Glutamatergic neuron (in vitro differentiated cells): ENCODE data around the gene SEC62. TPM values are rescaled to one million over a fixed set of nuclear protein-coding genes. Genes with fewer than 3 reads are reported as not detected.

Experiments used
- DNase-seq: peaks from one replicate; pipeline ENCODE4 v3.0.0; 2022
- H3K27ac Mint-ChIP-seq: one replicate; pipeline ENCODE4 v1.8.0; 2020; ENCODE audit warnings: mild to moderate bottlenecking, mixed read lengths, inconsistent platforms; ENCODE audit not compliant: unreplicated experiment
- H3K27me3 Mint-ChIP-seq: one replicate; pipeline ENCODE4 v1.8.0; 2020; ENCODE audit warnings: mild to moderate bottlenecking, moderate library complexity, mixed read lengths, inconsistent platforms; ENCODE audit not compliant: unreplicated experiment
- H3K36me3 Mint-ChIP-seq: one replicate; pipeline ENCODE4 v1.8.0; 2020; ENCODE audit warnings: mild to moderate bottlenecking, mixed read lengths, inconsistent platforms; ENCODE audit not compliant: unreplicated experiment
- H3K4me1 Mint-ChIP-seq: one replicate; pipeline ENCODE4 v1.8.0; 2020; ENCODE audit warnings: mild to moderate bottlenecking, low read depth, mixed read lengths, inconsistent platforms; ENCODE audit not compliant: unreplicated experiment
- H3K4me3 Mint-ChIP-seq: one replicate; pipeline ENCODE4 v1.8.0; 2020; ENCODE audit warnings: mild to moderate bottlenecking, mixed read lengths, inconsistent platforms; ENCODE audit not compliant: unreplicated experiment
- H3K9me3 Mint-ChIP-seq: one replicate; pipeline ENCODE4 v1.8.0; 2020; ENCODE audit warnings: mild to moderate bottlenecking, moderate library complexity, mixed read lengths, inconsistent platforms; ENCODE audit not compliant: unreplicated experiment
- CTCF ChIP-seq: fragments of 200-600 bp; sonication (generic); IDR thresholded peaks from one replicate; pipeline ENCODE4 v1.5.0; 2021; ENCODE audit not compliant: partially characterized antibody, unreplicated experiment
- total RNA-seq: library from RNA; stranded (reverse); fragmentation: NEBNext Ultra II Directional; extraction: Animal tissue kit (Norgen Biotek cat#: 25700); gene quantifications from one replicate; pipeline ENCODE4 v1.2.1, GENCODE V29; 2021; ENCODE audit not compliant: unreplicated experiment

SEC62 gene
- total RNA-seq, 1 donor from 2014 or later, result 75.5 TPM

DNA sequence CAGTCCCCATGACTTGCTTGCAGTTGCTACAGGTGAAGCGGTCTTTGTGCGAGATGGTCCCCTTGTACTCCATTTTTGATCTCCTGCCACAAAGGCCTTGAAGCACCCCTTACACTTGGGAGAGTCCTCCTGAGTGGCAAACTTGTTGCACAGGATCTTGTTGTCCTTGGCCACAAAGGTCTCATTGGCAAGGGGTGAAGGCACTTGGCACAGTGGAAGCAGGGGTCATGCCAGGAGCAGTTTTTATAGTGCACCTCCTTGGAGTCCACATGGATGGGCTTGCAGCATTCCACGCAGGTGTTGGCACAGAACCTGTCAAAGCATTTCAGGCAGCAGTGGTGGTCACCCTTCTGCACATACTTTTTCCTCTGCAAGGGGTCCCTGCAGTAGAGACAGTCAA is 20.3 kb upstream of the SEC62 start:
- DNase-seq, result no peak
- H3K9me3 Mint-ChIP-seq, result no peaks in the 10 kb centered on the region
- H3K36me3 Mint-ChIP-seq, result no peaks in the 10 kb centered on the region
- no peak for TF ChIP-seq CTCF
- H3K4me1 Mint-ChIP-seq, result no peaks in the 10 kb centered on the region
- no peak overlapping the region for H3K4me3 Mint-ChIP-seq
- H3K27ac Mint-ChIP-seq, result no peak overlapping the region
- peaks cover 2% of the 10 kb centered on the region for H3K27me3 Mint-ChIP-seq

DNA sequence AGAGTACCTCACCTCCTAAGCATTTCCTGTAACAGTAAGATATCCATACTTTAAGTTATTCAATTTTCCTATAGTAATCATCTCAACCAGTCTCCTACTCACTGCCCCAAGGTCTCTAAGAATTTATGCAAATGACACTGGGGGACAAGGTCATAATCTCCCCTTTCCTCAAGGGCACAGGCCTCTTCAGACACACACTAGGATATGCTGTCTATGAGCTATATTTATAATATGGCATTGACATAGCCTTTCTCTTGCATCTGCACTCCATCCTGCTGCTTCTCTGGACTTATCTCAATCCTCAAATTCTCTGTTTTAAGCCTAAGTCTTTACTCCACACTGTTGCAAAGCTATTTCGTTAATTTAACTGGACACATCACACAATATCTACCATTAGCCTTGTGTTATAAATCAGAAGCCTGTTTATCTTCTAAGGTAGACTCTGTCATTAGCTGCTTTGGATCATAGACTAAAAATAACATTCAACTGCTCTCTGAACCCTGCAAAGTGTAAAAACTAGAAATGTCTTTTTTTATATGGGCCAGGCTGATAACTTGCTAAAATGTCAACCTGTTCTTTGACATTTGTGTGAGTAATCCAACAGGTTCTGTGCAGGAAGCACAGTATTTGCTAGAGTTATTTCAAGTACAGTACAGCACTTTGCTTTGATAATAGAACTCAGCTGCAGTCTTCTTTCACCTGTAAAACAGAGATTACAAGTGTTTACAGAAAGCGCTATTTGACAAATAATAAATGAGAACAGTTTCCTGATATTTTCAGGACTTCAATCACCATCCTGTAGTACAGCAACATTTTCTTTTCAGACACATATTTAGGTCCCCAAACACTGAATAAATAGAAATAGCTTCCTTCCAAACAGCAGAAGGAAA is 17.8 kb upstream of the SEC62 start:
- no peak overlapping the region for H3K4me3 Mint-ChIP-seq
- H3K9me3 Mint-ChIP-seq, result no peaks in the 10 kb centered on the region
- H3K27ac Mint-ChIP-seq, result no peak overlapping the region
- no peak for DNase-seq
- H3K4me1 Mint-ChIP-seq, result no peaks in the 10 kb centered on the region
- no peaks in the 10 kb centered on the region for H3K36me3 Mint-ChIP-seq
- peaks cover 2% of the 10 kb centered on the region for H3K27me3 Mint-ChIP-seq
- TF ChIP-seq CTCF, result no peak

GRCh38 chr3:169952045-169952444 is 14.6 kb upstream of the SEC62 start:
- no peaks in the 10 kb centered on the region for H3K4me1 Mint-ChIP-seq
- TF ChIP-seq CTCF, result no peak
- peaks cover 2% of the 10 kb centered on the region for H3K27me3 Mint-ChIP-seq
- H3K9me3 Mint-ChIP-seq, result no peaks in the 10 kb centered on the region
- H3K4me3 Mint-ChIP-seq, result no peak overlapping the region
- H3K36me3 Mint-ChIP-seq, result no peaks in the 10 kb centered on the region
- no peak for DNase-seq
- H3K27ac Mint-ChIP-seq, result no peak overlapping the region

GRCh38 chr3:169953462-169954141 is 13.0 kb upstream of the SEC62 start:
- peaks cover 2% of the 10 kb centered on the region for H3K27me3 Mint-ChIP-seq
- no peaks in the 10 kb centered on the region for H3K36me3 Mint-ChIP-seq
- no peaks in the 10 kb centered on the region for H3K4me1 Mint-ChIP-seq
- no peak overlapping the region for H3K27ac Mint-ChIP-seq
- no peaks in the 10 kb centered on the region for H3K9me3 Mint-ChIP-seq
- DNase-seq, result no peak
- no peak for TF ChIP-seq CTCF
- no peak overlapping the region for H3K4me3 Mint-ChIP-seq
